HepG2 (cell line): ENCODE results near the gene VAMP2. TPM values are rescaled to one million over a fixed set of nuclear protein-coding genes. Genes with fewer than 3 reads are reported as not detected.

Experiments used
- CENPBD1 ChIP-seq: sonication (generic); formaldehyde crosslinking; IDR thresholded peaks from 2 replicates; pipeline ENCODE4 v1.8.0; 2022; ENCODE audit warnings: missing genetic modification reagents, low read depth, mild to moderate bottlenecking, borderline replicate concordance
- CSRNP1 ChIP-seq: sonication (generic); formaldehyde crosslinking; IDR thresholded peaks from 2 replicates; pipeline ENCODE4 v1.8.1; 2023; ENCODE audit warnings: mild to moderate bottlenecking, missing genetic modification reagents
- FOSL2 ChIP-seq: sonication (generic); formaldehyde crosslinking; IDR thresholded peaks from 2 replicates; pipeline ENCODE4 v1.4.0; 2020; ENCODE audit warnings: missing genetic modification reagents
- HINFP ChIP-seq: sonication (generic); formaldehyde crosslinking; IDR thresholded peaks from 2 replicates; pipeline ENCODE4 v1.4.0; 2020; ENCODE audit warnings: low read depth, mild to moderate bottlenecking, missing genetic modification reagents
- LRRFIP1 ChIP-seq: sonication (generic); formaldehyde crosslinking; conservative IDR thresholded peaks from 2 replicates; pipeline ENCODE4 v1.4.0; 2020; ENCODE audit warnings: missing genetic modification reagents
- MXI1 ChIP-seq: IDR thresholded peaks from 3 replicates; pipeline ENCODE4 v1.6.1; 2012; ENCODE audit warnings: low read depth, low read length, inconsistent platforms, borderline replicate concordance
- NR2F2 ChIP-seq: IDR thresholded peaks from 2 replicates; pipeline ENCODE4 v1.6.1; 2012; ENCODE audit warnings: low read depth, inconsistent platforms, borderline replicate concordance
- PHF20 ChIP-seq: sonication (generic); formaldehyde crosslinking; IDR thresholded peaks from 2 replicates; pipeline ENCODE4 v1.5.0; 2020; ENCODE audit warnings: mild to moderate bottlenecking, missing genetic modification reagents
- POLR2AphosphoS2 ChIP-seq: IDR thresholded peaks from 2 replicates; pipeline ENCODE4 v1.6.1; 2011; ENCODE audit warnings: low read depth, low read length, improper control_type of control experiment
- REPIN1 ChIP-seq: sonication (generic); formaldehyde crosslinking; IDR thresholded peaks from 2 replicates; pipeline ENCODE4 v1.8.0; 2022; ENCODE audit warnings: missing genetic modification reagents, low read depth, mild to moderate bottlenecking, borderline replicate concordance
- SSRP1 ChIP-seq: IDR thresholded peaks from 2 replicates; pipeline ENCODE4 v1.6.1; 2016; ENCODE audit warnings: control low read depth
- TOPORS ChIP-seq: sonication (generic); formaldehyde crosslinking; IDR thresholded peaks from 2 replicates; pipeline ENCODE4 v1.8.0; 2023; ENCODE audit warnings: mild to moderate bottlenecking, missing genetic modification reagents
- ZBTB26 ChIP-seq: IDR thresholded peaks from 2 replicates; pipeline ENCODE4 v1.6.1; 2016; ENCODE audit warnings: missing compliant biosample characterization, missing genetic modification reagents, borderline replicate concordance
- ZFP41 ChIP-seq: sonication (generic); formaldehyde crosslinking; IDR thresholded peaks from 2 replicates; pipeline ENCODE4 v1.4.0; 2020; ENCODE audit warnings: mild to moderate bottlenecking, missing genetic modification reagents, borderline replicate concordance
- ZHX1 ChIP-seq: sonication (generic); formaldehyde crosslinking; IDR thresholded peaks from 2 replicates; pipeline ENCODE4 v1.8.1; 2022; ENCODE audit warnings: low read depth, mild to moderate bottlenecking, missing genetic modification reagents
- ZNF251 ChIP-seq: sonication (generic); formaldehyde crosslinking; IDR thresholded peaks from 2 replicates; pipeline ENCODE4 v1.9.0; 2021; ENCODE audit warnings: mild to moderate bottlenecking, missing genetic modification reagents
- ZNF720 ChIP-seq: sonication (generic); formaldehyde crosslinking; IDR thresholded peaks from 2 replicates; pipeline ENCODE4 v1.4.0; 2020; ENCODE audit warnings: missing genetic modification reagents
- ZNF777 ChIP-seq: sonication (generic); formaldehyde crosslinking; IDR thresholded peaks from 2 replicates; pipeline ENCODE4 v1.4.0; 2020; ENCODE audit warnings: missing genetic modification reagents
- ZNF816 ChIP-seq: sonication (generic); formaldehyde crosslinking; IDR thresholded peaks from 2 replicates; pipeline ENCODE4 v1.8.0; 2022; ENCODE audit warnings: missing genetic modification reagents, mild to moderate bottlenecking, borderline replicate concordance
- polyA plus RNA-seq, 8 experiments: library from polyadenylated mRNA; depleted of rRNA in 3 of 8; stranded (reverse) in 7 of 8; unstranded in 1 of 8; fragments of >200 nt; fragmentation: Illumina TruSeq in 4 of 8; extraction: Trizol in 4 of 8; gene quantifications; 2 replicates each; pipeline versions ENCODE4 v1.2.1 to v1.2.3, GENCODE V29; 2011 to 2016; ENCODE audit warnings: low read depth in 4 of 8, missing spikeins in 1 of 8, mixed read lengths in 1 of 8; ENCODE audit not compliant: insufficient read depth in 1 of 8
- total RNA-seq, 5 experiments: library from RNA; depleted of rRNA; stranded (reverse); fragments of >200 nt; fragmentation: Illumina TruSeq; extraction: Trizol; gene quantifications; 2 replicates each; pipeline ENCODE4 v1.2.3, GENCODE V29; 2016; ENCODE audit warnings: low read depth in 1 of 5

Gene VAMP2
- total and polyA plus RNA-seq, 2 of the 13 experiments (the other 11 are each of a cell fraction or from before 2014, with no cell fraction given) = 3.9 to 17.2 TPM

GRCh38 chr17:8125154-8125946 lies 37.4 kb downstream of the VAMP2 start (continued):
- TF ChIP-seq ZHX1 (CRISPR knock-in tag) = no peak
- TF ChIP-seq LRRFIP1 = no peak
- no peak for TF ChIP-seq ZNF720 (CRISPR knock-in tag)
- peak; percentile 46; the same call in 1 of the 3 replicates for TF ChIP-seq MXI1
- no peak for TF ChIP-seq POLR2AphosphoS2
- no peak for TF ChIP-seq TOPORS (CRISPR knock-in tag)
- peak; percentile 33; the same call in 1 of the 2 replicates for TF ChIP-seq HINFP
- peak; percentile 36; the same call in 1 of the 2 replicates for TF ChIP-seq NR2F2
- TF ChIP-seq CSRNP1 (CRISPR knock-in tag) = no peak
- no peak for TF ChIP-seq CENPBD1 (CRISPR knock-in tag)
- no peak for TF ChIP-seq PHF20 (CRISPR knock-in tag)
- TF ChIP-seq ZNF251 (CRISPR knock-in tag) = no peak
- TF ChIP-seq SSRP1 (CRISPR knock-in tag) = no peak
- TF ChIP-seq ZNF777 (CRISPR knock-in tag) = 0 out of 2 replicates have a peak, but pooled peaks have one; percentile 15
- no peak for TF ChIP-seq ZBTB26
- no peak for TF ChIP-seq REPIN1 (CRISPR knock-in tag)
- TF ChIP-seq ZNF816 (CRISPR knock-in tag) = no peak
- no peak for TF ChIP-seq ZFP41 (CRISPR knock-in tag)
- peak; percentile 27; the same call in 1 of the 2 replicates for TF ChIP-seq FOSL2
